IPS DF 4.7 (cell line): ENCODE results near the gene TAF1C.

Experiments used
- DNase-seq: peaks from one replicate; pipeline ENCODE4 v3.0.0-alpha.2; 2013; ENCODE audit warnings: low spot score; ENCODE audit errors: extremely low read depth

The TAF1C gene

DNA sequence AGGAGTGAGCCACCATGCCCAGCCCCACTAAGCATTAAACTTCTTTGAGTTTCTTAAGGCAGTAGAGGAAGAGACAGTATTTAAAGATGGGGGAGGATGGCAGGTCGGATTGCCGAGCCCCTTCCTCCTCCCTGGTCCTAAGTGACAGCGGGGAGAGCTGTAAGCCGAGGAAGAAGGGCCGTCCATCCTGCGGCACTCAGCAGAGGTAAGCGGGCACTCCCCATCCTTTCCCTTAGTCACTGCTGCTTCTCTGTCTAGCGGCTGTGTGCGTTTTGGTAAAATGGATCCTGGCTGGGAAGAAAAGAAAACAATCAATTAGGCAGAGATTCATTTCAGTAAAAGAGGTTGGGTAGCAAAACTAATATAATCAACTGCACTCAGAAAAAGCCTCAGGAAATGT is 27.9 kb downstream of the TAF1C start:
- no peak for DNase-seq

DNA sequence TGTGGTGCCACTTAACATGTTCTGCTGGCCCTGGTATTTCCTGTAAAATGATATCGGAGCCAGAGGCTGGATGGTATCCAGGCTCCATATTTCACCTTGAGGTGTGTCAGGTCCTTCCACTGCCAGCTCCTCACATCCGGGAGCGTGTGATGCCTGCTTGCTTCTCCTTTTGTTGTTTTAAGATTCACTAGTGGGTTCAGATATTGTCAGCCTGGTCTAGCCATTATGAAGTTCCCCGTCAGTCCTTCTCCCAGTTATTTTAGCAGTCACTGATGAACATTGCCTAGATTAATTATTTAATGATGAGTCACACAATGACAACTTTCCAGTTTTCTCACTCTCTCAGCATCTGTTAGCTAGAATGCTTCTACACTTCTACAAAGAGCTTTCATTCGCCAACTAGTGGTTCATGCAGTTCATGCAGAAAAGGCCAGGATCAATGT is 30.5 kb downstream of the TAF1C start:
- DNase-seq, result no peak

DNA sequence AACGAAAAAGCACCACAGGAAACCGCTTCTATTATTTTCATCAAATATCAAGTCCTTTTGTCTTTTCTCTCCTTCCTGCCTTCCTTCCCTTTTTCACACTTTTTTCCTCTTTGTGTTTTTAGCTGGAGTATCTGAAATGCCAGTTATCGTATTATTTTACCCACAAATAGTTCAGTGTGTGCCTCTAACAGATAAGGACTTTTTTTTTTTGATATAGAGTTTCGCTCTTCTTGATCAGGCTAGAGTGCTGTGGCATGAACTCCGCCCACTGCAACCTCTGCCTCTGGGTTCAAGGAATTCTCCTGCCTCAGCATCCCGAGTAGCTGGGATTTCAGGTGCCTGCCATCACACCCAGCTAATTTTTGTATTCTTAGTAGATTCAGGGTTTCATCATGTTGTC is 31.1 kb downstream of the TAF1C start:
- DNase-seq, result no peak

DNA sequence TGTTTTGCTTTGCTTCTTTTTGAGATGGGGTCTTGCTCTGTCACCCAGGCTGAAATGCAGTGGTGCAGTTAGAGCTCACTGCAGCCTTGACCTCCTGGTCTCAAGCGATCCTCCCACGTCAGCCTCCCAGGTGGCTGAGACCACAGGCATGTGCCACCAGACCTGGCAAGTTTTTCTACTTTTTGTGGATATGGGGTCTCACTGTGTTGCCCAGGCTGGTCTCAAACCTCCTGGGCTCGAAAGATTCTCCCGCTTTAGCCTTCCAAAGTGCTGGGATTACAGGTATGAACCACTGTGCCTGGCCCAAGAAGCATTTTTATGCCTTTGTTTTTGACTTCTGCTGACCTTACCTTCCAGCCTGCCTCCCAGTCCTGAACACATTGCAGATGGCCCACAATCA is 31.6 kb downstream of the TAF1C start:
- DNase-seq, result no peak

DNA sequence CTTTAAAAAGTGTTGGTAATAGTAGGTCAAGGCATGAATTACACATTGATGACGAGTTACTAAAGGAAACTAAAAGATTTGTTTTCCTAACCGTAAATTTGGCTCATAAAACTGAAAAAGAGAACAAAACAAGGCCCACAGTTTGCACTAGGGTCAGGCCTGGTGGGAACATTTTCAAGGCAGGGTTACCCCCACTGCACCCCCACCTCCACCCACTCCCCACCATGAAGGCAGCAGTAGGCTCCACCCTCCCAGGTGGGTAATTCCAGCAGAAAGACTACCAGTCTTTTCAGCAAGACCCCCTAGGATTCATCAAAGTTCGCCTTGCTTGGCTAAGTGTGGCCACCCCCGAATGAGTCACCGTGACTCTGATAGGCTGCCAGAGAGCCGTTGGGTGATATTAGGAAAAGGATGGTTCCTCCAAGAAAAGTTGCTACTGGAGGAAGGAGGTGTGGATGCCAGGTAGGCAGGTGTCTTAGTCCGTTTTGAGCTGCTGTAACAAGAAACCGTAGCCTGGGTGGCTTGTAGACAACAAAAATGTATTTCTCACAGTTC is 33.1 kb downstream of the TAF1C start:
- no peak for DNase-seq

DNA sequence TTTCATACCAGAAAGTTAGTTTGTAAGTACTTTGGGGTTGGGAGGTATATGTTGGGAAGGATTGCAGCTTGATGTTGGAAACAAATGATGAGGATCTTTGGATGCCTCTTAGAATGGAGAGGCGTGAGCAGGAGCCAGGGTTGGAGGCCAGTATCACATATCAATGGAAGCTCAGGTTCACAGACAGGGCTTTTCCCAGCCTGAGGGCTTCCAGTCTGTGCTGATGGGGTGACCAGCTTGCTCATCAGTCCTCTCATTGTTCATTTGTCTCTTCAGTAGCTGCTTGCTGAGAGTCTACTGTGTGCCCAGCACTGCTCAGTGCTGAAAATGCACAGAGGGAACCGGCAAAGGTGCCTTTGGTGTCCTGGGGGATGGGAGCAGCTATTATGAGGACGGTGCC is 35.9 kb downstream of the TAF1C start:
- no peak for DNase-seq

DNA sequence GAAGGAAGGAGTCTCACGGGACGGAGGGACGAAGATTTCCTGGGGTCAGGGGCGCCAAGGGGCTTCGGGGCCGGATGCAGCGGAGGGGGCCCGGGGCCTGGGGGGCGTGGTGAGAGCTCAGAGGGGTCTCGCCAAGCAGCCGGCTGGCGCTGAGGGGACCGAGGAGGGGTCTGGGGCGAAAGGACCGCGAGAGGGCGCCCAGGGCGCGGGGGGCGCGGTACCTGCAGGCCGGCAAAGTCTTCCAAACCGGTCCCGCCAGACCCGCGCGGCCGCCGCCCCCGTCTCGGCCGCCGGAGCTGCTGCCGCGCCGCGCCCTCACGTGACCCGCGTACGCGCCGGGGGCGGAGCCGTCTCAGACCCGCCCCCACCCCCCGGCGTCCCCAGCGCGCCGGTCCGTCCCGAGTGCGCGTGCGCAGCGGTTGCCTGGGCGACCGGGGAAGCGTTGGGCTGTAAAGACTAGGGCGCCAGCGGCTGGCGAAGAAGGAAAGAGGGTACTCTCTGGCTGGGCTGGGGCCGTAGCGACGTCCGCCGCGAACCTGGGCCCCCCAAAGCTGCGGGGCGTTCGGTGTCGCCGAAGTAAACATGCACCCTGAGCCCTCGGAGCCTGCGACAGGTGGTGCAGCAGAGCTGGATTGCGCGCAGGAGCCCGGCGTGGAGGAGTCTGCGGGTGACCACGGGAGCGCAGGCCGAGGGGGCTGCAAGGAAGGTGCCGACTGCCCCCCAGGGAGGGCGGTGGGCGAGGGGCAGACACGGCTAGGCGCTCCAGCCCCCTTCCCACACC is 41.8 kb downstream of the TAF1C start, which contains the start of the genes DNAAF1 and HSDL1:
TSS of gene DNAAF1 (plus strand) at position 450 of the 781 bp plus-strand sequence. CDS start at position 583, 133 bp downstream.
TSS of gene HSDL1 (minus strand) at position 319 of the 781 bp plus-strand sequence. CDS start 13,856 bp downstream, outside the sequence.
- no peak for DNase-seq

DNA sequence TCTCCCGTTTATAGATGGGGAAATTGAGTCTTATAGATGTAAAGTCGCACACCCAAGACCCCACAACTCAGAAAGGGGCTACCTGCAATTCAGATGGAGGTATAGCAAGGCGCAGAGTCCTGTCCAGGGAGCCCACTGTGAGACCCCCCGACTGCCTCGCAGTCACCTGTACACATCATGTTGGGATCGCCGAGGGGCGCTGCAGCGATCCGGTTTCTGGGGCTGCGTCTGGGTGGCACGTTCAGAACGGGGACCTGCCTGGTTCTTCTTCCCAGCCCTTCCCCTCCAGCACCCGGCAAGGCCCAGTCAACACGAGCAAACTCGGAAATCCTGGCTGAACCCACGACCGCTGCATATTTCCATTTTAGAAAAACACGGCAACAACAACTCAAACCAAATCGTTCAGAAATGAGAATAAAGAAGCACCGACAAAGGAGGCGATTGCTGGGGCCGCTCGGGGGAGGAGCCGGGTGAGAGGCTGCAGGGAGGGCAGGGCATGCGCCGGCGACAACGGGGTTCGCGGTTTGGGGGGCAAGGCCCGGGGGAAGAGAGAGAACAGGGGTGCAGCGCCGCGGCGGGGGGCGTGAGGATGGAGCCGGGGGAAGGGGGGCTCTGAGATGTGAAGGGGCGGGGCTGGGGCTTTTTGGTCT is 42.5 kb downstream of the TAF1C start:
- DNase-seq, result no peak

DNA sequence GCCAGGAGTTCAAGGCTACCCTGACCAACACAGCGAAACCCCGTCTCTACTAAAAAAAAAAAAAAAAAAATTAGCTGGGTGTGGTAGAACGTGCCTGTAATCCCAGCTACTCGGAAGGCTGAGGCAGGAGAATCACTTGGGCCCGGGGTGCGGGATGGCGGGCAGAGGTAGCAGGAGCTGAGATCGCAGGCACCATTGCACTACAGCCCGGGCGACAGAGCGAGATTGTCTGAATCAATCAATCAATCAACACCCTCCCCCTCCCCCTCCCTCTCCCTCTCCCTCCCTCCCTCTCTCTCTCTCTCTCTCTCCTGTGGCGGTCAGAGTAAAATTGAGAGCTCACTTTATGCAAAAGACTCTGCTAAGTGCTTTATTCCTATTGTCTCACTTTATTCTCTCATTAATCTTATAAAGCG is 43.1 kb downstream of the TAF1C start:
- DNase-seq, result no peak

DNA sequence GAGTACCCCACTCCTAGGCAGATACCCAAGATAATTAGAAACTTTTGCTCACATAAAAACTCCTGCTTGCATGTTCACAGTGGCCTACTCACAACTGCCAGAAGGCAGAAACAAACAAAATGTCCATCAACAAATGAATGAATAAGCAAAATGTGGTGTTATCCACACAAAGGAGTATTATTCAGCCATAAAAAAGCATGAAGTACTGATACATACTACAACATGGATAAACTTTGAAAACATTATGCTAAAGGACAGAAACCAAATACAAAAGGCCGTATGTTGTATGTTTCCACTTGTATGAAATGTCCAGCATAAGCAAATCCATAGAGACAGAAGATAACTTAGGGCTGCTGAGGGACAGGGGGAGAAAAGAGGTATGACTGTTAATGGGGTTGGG is 43.8 kb downstream of the TAF1C start:
- no peak for DNase-seq

DNA sequence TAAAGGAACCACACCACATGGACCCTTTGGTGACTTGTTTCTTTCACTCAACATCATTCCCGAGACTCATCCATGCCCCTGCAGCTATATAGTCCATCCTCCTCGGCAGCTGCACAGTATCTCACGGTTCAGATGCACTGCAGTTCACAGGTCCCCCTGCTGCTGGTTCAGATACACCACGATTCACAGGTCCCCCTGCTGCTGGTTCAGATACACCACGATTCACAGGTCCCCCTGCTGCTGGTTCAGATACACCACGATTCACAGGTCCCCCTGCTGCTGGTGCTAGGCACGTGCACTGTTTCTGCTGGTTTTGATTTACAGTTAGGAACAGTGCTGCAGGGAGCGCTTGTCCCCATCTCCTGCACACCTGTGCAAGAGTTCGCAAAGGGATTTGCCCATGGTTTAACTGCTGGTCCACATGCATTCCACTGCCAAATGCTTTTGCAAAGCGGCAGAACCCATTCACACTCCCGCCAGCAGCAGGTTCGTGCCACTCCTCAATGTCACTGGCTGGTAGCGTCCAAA is 45.6 kb downstream of the TAF1C start:
- DNase-seq, result no peak

DNA sequence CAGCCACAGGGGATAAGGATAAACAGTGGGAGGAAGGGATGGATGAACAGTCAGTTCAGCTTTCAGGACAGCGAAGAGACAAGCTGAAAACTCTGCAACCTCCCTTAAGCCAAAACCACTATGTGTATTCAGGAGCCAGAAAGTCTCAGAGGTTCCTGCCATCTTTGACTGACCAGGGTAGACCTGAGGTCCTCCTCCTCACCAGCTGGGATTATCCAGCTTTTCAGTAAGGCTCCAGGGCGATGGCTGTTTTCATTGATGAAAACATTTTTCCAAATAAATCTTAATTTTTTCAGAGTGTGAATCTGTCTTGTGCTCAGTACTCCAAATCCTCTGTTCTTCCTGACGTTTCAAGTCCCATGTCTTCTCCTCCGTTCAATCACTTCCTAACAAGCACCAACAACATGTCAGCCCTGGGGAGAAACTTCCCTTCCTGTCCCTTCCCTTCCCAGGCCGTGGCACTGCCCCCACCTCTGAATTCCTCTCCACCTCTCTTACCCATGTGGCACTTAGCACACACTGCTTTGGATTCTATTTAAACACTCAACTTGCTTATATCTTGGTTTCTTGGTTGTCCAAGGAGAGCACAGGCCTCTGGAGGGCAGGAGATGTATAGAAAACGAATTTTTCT is 47.1 kb downstream of the TAF1C start:
- no peak for DNase-seq

DNA sequence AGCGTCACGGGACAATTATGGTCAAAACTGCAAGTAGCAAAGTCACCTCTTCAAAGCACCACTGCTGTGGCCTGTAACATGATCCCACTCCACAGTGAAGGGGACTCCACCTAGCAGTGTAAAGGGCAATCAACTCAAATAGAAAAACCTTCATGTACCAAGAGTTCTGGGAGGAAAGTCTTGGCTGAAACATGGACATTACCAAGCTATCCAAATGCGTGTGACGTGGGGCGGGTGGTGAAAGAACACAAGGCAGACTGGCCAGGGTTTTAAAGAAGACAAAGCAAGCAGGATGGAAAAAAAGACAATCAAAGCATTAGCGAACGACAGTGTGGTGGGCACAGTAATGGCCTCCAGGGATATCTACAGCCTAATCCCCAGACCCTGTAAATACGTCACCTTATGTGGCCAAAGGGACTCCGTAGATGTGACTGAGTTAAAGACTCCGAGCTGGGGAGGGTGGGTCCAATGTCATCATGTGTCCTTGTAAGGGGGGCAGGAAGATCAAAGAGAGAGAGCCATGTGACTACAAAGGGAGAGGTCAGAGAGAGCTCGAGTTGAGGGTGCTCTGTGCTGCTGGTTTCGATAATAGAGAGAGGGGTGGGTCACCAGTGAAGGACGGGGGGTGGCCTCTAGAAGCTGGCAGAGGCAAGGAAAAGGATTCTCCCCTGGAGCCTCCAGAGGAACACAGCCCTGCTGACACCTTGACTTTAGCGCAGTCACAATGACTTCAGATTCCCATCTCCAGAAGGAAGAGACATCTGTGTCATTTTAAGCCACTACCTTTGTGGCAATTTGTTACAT is 47.8 kb downstream of the TAF1C start:
- no peak for DNase-seq

DNA sequence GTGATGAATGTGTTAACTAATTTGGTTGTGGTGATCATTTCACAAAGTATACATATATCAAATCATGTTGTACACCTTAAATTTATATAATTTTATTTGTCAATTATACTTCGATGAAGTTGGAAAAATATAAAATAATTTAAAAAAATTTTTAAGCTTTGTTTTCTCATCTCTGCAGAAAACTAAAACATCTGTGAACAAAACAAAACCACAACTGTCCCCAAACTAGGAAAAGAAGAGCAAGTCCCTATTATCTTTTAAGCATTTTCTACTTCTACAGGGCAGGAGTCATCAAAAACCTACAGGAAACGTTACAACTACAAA is 48.4 kb downstream of the TAF1C start:
- no peak for DNase-seq

DNA sequence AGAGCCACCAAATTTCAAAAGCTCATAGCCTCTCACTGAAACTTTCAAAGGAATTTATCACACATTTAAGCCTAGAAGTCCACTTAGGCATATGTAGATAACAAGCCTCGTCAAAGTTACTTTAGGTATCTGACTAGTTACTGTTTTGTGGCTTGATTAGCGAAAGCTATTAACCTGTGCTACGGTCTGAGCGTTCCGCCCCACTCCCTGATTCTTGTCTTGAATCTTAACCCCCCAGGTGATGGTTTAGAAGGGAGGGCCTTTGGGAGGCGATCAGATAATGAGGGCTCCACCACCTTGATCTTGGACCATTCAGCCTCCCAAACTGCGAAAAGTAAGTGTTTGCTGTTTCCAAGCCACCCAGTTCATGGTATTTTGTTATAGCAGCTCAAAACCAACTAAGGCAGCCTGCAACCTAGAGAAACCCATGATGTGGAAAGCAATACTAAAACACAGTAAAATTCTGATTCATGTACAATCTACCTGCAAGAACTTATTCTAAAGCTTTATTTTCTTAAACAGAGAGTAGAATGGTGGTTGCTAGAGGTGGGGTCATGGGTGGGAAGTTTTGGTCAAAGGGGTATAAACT is 49.0 kb downstream of the TAF1C start:
- no peak for DNase-seq

DNA sequence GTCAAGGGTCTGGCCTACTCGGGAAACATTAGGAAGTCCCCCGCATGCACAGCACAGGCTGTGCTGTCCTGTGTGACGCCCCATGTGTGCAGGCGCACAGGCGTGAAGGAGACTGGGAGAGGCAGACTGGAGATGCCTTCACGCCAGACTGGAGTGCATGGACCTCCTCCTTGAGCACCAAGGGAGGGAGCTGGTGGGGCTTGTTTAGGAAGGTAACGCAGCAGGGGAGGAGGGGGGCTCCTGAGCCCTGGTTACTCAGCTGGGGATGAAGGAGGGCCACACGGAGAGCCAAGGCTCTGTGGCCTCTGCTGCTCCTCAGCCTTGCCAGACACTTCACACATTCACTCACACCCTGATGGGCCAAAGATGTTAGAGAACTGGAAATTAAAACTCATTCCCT is 49.6 kb downstream of the TAF1C start:
- DNase-seq, result no peak

DNA sequence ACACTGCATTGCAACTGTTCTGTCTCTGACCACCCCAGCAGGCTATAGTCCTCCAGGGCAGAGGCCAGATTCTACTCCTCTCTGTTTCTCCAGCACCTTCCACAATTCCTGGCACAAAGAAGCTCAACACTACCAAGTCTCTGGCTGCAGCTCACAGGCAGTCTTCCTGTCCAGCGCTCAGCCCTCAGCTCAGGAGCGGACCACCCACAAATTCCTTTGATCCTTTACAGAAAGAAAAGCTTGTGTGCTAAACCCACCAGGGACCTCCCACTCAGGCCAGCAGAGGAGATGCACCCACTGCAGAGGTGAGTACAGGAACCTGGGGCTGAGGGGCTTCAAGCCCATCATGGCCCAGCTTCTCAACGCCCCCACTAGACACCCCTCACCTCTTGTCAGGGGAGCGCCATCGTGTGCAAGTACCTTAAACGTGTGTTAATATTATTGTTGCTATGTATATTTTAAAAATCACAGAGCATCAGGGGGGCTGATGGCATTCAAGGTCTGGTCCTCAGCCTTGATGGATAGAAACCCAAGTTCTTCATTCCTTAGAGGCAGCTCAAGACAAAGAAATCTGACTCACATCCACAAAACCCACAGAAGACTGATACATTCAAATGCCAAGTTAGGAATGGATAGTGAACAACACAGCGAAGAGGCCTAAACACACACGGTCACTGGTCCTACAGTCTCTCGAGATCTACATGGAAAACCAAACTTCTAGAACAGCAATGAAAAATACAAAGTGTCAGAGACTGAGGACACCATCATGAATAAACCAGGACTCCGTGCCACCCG is 50.3 kb downstream of the TAF1C start:
- DNase-seq, result no peak

DNA sequence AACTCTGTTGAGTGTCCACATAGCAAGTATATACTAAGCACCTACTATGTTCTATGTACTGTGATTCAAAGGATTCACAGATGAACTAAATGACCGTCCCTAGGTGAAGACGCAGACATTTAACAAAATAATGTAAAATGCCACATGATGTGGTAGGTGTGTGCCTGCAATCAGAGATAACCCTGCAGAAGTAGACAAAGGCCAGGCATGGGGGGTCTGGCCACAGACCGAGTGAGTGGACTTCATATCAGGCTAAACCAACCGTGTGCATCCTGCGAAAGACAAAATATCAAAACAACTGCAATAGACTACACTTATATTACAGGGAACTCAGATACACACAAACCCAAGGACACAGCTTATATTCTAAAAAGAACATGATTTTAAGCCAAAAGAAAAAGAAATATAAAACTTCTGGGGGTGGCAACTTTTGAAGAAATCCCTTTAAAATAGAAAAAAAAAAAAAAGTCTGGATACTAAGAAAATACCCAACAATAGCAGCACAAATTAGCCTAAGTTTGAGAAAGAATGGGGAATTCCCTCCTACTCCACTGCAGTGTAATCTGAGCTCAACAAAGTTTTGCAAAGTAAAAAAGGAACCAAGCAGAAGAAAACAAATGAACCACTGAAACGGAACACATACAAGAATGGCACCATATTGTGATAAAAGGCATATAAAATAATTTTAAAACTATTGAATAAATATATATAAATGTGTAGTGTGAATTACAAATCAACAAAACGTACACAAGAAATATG is 54.2 kb downstream of the TAF1C start:
- no peak for DNase-seq

DNA sequence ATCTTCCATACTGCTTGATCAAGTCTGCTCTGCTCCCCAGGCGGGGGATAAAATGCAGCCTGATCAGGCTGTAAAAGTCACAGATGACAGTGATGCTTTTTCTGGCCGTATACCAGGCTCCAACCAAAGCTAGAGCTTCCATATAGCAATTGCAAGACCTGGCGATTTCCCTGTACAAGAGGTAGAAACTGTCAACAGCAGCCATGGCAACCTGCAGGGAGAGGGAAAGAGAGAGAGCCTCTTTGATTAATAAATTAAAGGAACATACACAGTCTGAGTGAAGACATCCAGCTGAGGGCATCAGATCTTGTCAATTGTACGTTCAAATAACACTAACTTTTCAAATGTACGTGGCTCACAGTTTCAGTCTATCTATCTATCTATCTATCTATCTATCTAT is 55.7 kb downstream of the TAF1C start:
- DNase-seq, result no peak
